Skeletal muscle satellite cell (primary cell): ENCODE data around the gene TLNRD1. TPM values are rescaled to one million over a fixed set of nuclear protein-coding genes. Genes with fewer than 3 reads are reported as not detected.

ENCODE experiments used
- H3K27me3 ChIP-seq: 2 replicates; pipeline ENCODE4 v1.7.0; 2013; ENCODE audit warnings: low read length; ENCODE audit not compliant: control insufficient read depth, insufficient read depth
- H3K36me3 ChIP-seq: 2 replicates; pipeline ENCODE4 v1.7.0; 2013; ENCODE audit warnings: mild to moderate bottlenecking, control low read depth, low read length; ENCODE audit not compliant: insufficient read depth
- H3K4me1 ChIP-seq: 2 replicates; pipeline ENCODE4 v1.7.0; 2013; ENCODE audit warnings: low read length; ENCODE audit not compliant: control insufficient read depth, insufficient read depth
- H3K4me2 ChIP-seq: 2 replicates; pipeline ENCODE4 v1.7.0; 2013; ENCODE audit warnings: mild to moderate bottlenecking, low read length
- H3K4me3 ChIP-seq: 2 replicates; pipeline ENCODE4 v1.7.0; 2013; ENCODE audit warnings: low read length
- H3K9ac ChIP-seq: 2 replicates; pipeline ENCODE4 v1.7.0; 2013; ENCODE audit warnings: mild to moderate bottlenecking, low read depth, low read length, moderate library complexity
- H3K9me3 ChIP-seq: replicated peaks from 2 replicates; pipeline ENCODE4 v1.7.0; 2013; ENCODE audit warnings: mild to moderate bottlenecking, control low read depth, low read length
- small RNA-seq: library from RNA; depleted of rRNA; stranded (forward); fragments of <200 nt; gene quantifications from one replicate; pipeline ENCODE3, GENCODE V24; 2012

Gene TLNRD1

DNA sequence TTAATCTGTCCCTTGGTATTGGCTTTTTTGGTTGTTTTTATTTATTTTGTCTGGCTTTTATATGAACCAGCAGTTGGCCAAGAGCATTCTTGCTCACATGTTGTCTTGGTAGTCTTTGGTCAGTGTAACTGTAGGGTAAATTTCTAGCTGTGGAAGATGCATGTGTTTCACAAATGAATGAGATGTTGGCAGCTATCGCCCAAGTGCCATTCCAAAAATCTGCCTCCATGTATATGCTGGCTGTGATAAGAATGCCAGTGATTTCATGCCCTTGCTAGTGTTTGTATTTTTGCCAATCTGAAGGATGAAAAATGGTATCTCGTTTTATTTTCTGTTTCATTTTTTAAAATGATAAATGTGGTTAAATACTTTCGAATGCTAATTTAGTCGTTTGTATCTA, 50.1 kb downstream of the TLNRD1 start:
- H3K36me3 ChIP-seq: no peaks in the 10 kb centered on the region
- H3K4me1 ChIP-seq: no peaks in the 10 kb centered on the region
- H3K27me3 ChIP-seq: no peaks in the 10 kb centered on the region
- no peaks in the 10 kb centered on the region for H3K9me3 ChIP-seq
- no peak overlapping the region for H3K4me3 ChIP-seq
- H3K4me2 ChIP-seq: no peak overlapping the region
- H3K9ac ChIP-seq: no peak overlapping the region

GRCh38 chr15:81052046-81052445, 51.3 kb downstream of the TLNRD1 start:
- no peaks in the 10 kb centered on the region for H3K9me3 ChIP-seq
- no peak overlapping the region for H3K4me2 ChIP-seq
- H3K4me3 ChIP-seq: no peak overlapping the region
- no peaks in the 10 kb centered on the region for H3K27me3 ChIP-seq
- no peak overlapping the region for H3K9ac ChIP-seq
- H3K4me1 ChIP-seq: no peaks in the 10 kb centered on the region
- no peaks in the 10 kb centered on the region for H3K36me3 ChIP-seq

GRCh38 chr15:81053621-81054020, 52.9 kb downstream of the TLNRD1 start:
- Histone ChIP-seq H3K36me3 (no peaks in the 10 kb centered on the region), H3K4me2 (no peak overlapping the region), H3K4me1 (no peaks in the 10 kb centered on the region), H3K27me3 (no peaks in the 10 kb centered on the region), H3K9ac (no peak overlapping the region), H3K9me3 (no peaks in the 10 kb centered on the region), H3K4me3 (no peak overlapping the region)

GRCh38 chr15:81054236-81054635, 53.5 kb downstream of the TLNRD1 start:
- no peak overlapping the region for H3K9ac ChIP-seq
- H3K36me3 ChIP-seq: no peaks in the 10 kb centered on the region
- no peak overlapping the region for H3K4me3 ChIP-seq
- no peaks in the 10 kb centered on the region for H3K4me1 ChIP-seq
- H3K27me3 ChIP-seq: no peaks in the 10 kb centered on the region
- no peaks in the 10 kb centered on the region for H3K9me3 ChIP-seq
- no peak overlapping the region for H3K4me2 ChIP-seq

Small RNA genes lying within 50 kb of the gene (small RNA-seq; reads per million reads assigned to genes)
- gene MIR4514: not detected
